Stimulated activated CD4-positive, alpha-beta T cell treated with anti-CD3 and anti-CD28 coated beads, Interleukin-12 subunit alpha, Interleukin-12 subunit beta, amount 100 ng/mL, for 24 hours (primary cell): ENCODE measurements around the gene SGTA.
"Not testable (repeated sequence)": the region's sequence is repeated elsewhere in the genome, so short reads cannot be mapped to it uniquely, and the experiment has no call there.

Experiments
- DNase-seq, 2 experiments: peaks; one replicate each; pipeline ENCODE4 v3.0.0-alpha.2; 2020; ENCODE audit warnings: low read depth in 2 of 2

SGTA gene

DNA sequence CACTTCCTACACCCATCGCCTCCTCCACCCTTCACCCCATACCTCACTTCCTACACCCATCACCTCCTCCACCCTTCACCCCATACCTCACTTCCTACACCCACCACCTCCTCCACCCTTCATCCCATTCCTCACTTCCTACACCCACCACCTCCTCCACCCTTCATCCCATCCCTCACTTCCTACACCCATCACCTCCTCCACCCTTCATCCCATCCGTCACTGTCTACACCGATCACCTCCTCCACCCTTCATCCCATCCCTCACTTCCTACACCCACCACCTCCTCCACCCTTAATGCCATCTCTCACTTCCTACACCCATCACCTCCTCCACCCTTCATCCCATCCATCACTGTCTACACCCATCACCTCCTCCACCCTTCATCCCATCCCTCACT lies 69.9 kb downstream of the SGTA start:
- DNase-seq = not testable (repeated sequence)

DNA sequence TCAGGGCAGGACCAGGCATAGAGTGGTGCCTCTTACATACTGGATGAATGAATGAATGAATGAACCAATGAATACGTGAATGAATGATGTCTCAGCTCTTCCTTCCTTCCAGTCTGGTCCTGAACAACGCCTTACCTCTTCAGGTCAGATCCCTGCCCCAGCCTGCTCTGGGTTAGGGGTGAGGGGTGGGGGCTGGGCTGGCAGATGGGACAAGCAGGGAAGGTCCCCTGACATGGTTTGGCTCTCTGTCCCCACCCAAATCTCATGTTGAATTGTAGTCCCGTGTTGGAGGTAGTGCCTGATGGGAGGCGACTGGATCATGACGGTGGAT lies 71.2 kb downstream of the SGTA start:
- DNase-seq = no peak

DNA sequence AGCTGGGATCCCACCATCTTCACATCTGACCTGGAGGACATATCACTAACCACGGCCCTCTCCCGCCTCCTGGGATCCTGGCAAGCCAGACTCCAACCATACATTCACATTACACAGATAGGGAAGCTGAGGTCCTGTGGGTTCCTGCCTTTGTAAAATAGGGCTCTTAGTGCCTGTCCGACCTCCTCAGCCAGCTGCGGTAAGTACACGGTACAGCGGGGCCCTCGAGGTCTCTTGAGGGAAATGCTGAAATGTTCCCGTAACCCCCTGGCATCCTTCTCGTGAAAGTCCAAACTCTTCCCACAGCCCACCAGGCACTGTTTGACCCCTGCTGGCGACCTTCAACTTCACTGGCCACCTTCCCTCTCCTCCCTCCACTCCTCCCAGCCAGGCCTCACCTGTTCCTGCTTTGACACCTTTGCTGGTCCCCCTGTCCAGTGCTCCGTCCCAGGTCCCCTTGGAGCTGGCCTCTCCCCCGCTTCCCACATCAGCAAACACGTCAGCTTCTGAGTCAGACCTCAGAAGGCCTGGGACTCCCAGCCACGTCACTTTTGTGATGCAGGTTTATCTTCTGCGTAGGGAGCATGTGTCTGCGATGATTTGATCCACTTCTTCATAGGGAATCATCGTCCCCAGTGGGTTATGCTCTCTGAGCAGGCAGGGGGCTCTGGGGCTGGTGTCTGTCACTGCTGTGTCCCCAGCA lies 71.8 kb downstream of the SGTA start:
- DNase-seq = no peak

DNA sequence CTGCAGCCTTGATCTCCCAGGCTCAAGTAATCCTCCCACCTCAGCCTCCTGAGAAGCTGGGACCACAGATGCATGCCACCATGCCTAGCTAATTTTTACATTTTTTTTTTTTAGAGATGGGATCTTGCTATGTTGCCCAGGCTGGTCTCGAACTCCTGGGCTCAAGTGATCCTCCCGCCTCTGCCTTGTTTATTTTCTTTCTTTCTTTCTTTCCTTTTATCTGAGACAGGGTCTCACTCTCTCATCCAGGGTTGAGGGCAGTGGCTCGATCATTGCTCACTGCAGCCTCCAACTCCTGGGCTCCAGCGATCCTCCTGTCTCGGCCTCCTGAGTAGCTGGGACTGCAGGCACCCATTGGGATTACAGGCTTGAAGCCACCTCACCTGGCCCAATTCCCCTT lies 76.8 kb downstream of the SGTA start:
- DNase-seq = no peak
